ENCODE results near the gene IMP3.
A peak's percentile ranks its signal among the peaks of the same experiment; 100 is the strongest.
"Not testable (repeated sequence)": the region's sequence is repeated elsewhere in the genome, so short reads cannot be mapped to it uniquely, and the experiment has no call there.

IMP3 gene

DNA sequence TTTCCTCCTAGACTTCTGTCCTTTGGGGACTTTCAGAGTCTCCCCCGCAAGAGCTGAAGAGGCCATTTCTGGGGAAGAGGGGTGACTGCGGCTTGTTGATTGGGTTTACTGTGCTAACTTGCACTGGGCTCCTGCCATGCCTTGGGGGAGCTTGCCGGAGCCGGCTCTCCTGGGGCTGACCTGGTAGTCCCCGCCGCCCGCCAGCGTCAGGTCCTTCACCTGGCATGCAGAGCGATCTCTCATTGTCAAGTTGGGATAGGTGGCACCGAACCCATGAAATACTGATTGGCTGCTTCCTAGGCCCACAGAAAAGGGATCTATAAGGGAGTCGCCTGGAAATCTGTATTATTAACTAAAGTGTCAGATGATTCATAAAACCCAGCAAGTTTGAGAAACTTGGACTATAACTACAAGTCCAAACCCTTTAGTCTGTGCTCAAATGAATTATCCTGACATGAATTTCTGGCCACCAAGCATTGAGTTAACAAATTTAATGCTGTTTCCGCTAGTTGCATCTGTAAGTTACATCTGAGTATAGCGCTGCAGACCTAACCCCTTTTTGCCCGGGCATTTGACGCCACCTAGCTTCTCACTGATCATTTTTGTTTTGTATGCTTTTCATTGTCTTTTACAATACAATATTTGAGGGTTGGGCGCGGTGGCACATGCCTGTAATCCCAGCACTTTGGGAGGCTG lies 607 bp upstream of the IMP3 start:
- Histone ChIP-seq H3K9me3 (ENCODE audit: control insufficient read depth, insufficient read depth, low read length) (no peaks in the 10 kb centered on the region), H3K27ac (ENCODE audit: low read length) (no peak overlapping the region), H3K27me3 (ENCODE audit: control insufficient read depth, insufficient read depth, low read length) (no peaks in the 10 kb centered on the region), H3K4me3 (ENCODE audit: low read length) (peak overlapping the region; percentile 54; the same call in 1 of the 2 replicates), H3K36me3 (ENCODE audit: control insufficient read depth, insufficient read depth, low read length) (no peaks in the 10 kb centered on the region), H3K4me1 (ENCODE audit: control insufficient read depth, insufficient read depth, low read length) (0 out of 2 replicates have a peak, but pooled peaks cover 4% of the 10 kb centered on the region)
- no CpG with 5 or more reads among the region's 17 CpGs for WGBS (ENCODE audit: insufficient coverage, insufficient read length)
- DNase-seq (ENCODE audit: low read depth, low spot score) = no peak

- Histone ChIP-seq H3K27ac (ENCODE audit: low read length) (no peak overlapping the region), H3K36me3 (ENCODE audit: control insufficient read depth, insufficient read depth, low read length) (no peaks in the 10 kb centered on the region), H3K4me3 (ENCODE audit: low read length) (peak overlapping the region; percentile 93), H3K4me1 (ENCODE audit: control insufficient read depth, insufficient read depth, low read length) (peaks cover 6% of the 10 kb centered on the region; the same call in 1 of the 2 replicates), H3K27me3 (ENCODE audit: control insufficient read depth, insufficient read depth, low read length) (no peaks in the 10 kb centered on the region), H3K9me3 (ENCODE audit: control insufficient read depth, insufficient read depth, low read length) (no peaks in the 10 kb centered on the region)
- DNase-seq (ENCODE audit: low read depth, low spot score) = no peak
- WGBS (ENCODE audit: insufficient coverage, insufficient read length) = no CpG with 5 or more reads among the region's 16 CpGs
Observed at GRCh38 chr15:75639191-75639708, 774 bp downstream of the IMP3 start.

- no CpG with 5 or more reads among the region's 4 CpGs for WGBS (ENCODE audit: insufficient coverage, insufficient read length)
- H3K36me3 ChIP-seq (ENCODE audit: control insufficient read depth, insufficient read depth, low read length) = no peaks in the 10 kb centered on the region
- no peak overlapping the region for H3K27ac ChIP-seq (ENCODE audit: low read length)
- no peaks in the 10 kb centered on the region for H3K9me3 ChIP-seq (ENCODE audit: control insufficient read depth, insufficient read depth, low read length)
- H3K4me3 ChIP-seq (ENCODE audit: low read length) = no peak overlapping the region
- DNase-seq (ENCODE audit: low read depth, low spot score) = no peak
- no peaks in the 10 kb centered on the region for H3K27me3 ChIP-seq (ENCODE audit: control insufficient read depth, insufficient read depth, low read length)
- peaks cover 6% of the 10 kb centered on the region; the same call in 1 of the 2 replicates for H3K4me1 ChIP-seq (ENCODE audit: control insufficient read depth, insufficient read depth, low read length)
Observed at GRCh38 chr15:75637245-75638009, 2.6 kb downstream of the IMP3 start.

- Histone ChIP-seq H3K4me1 (ENCODE audit: control insufficient read depth, insufficient read depth, low read length) (peaks cover 6% of the 10 kb centered on the region; the same call in 1 of the 2 replicates), H3K9me3 (ENCODE audit: control insufficient read depth, insufficient read depth, low read length) (no peaks in the 10 kb centered on the region)
- DNase-seq (ENCODE audit: low read depth, low spot score) = no peak
Observed at GRCh38 chr15:75636026-75636425, 4.0 kb downstream of the IMP3 start.

GRCh38 chr15:75633922-75634321 lies 6.1 kb downstream of the IMP3 start:
- H3K4me3 ChIP-seq (ENCODE audit: low read length); H3K9me3 ChIP-seq (ENCODE audit: control insufficient read depth, insufficient read depth, low read length); H3K4me1 ChIP-seq (ENCODE audit: control insufficient read depth, insufficient read depth, low read length); H3K36me3 ChIP-seq (ENCODE audit: control insufficient read depth, insufficient read depth, low read length); H3K27ac ChIP-seq (ENCODE audit: low read length); H3K27me3 ChIP-seq (ENCODE audit: control insufficient read depth, insufficient read depth, low read length); DNase-seq (ENCODE audit: low read depth, low spot score): not testable (repeated sequence)
- WGBS (ENCODE audit: insufficient coverage, insufficient read length) = no CpG with 5 or more reads among the region's 7 CpGs

More at GRCh38 chr15:75636026-75636425, 4.0 kb downstream of the IMP3 start:
- Histone ChIP-seq H3K27ac (ENCODE audit: low read length) (no peak overlapping the region), H3K4me3 (ENCODE audit: low read length) (no peak overlapping the region), H3K27me3 (ENCODE audit: control insufficient read depth, insufficient read depth, low read length) (no peaks in the 10 kb centered on the region), H3K36me3 (ENCODE audit: control insufficient read depth, insufficient read depth, low read length) (no peaks in the 10 kb centered on the region)
- no CpG with 5 or more reads among the region's 6 CpGs for WGBS (ENCODE audit: insufficient coverage, insufficient read length)

DNA sequence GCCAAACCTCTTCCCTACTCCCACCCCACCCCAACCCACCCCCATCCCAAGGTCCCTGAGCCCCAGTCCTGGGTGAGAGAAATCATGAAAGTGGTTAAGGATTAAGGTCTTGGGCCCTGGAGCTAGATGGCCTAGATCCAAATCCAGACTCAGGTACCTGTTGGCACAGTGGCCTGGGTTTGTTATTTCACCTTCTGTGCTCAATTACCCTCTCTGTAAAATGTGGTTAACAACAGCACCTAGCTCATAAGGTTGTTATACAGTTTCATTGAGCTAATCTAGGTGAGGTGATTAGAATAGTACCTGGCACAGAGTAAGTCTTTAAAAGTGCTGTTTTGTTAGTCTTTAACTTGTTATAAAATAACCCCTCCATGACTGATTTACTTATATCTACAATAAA lies 8.1 kb downstream of the IMP3 start:
- H3K4me3 ChIP-seq (ENCODE audit: low read length) = no peak overlapping the region
- H3K36me3 ChIP-seq (ENCODE audit: control insufficient read depth, insufficient read depth, low read length) = no peaks in the 10 kb centered on the region
- no peaks in the 10 kb centered on the region for H3K27me3 ChIP-seq (ENCODE audit: control insufficient read depth, insufficient read depth, low read length)
- H3K9me3 ChIP-seq (ENCODE audit: control insufficient read depth, insufficient read depth, low read length) = no peaks in the 10 kb centered on the region
- no peak for DNase-seq (ENCODE audit: low read depth, low spot score)
- H3K4me1 ChIP-seq (ENCODE audit: control insufficient read depth, insufficient read depth, low read length) = peaks cover 2% of the 10 kb centered on the region; the same call in 1 of the 2 replicates
- no peak overlapping the region for H3K27ac ChIP-seq (ENCODE audit: low read length)

- H3K27ac ChIP-seq (ENCODE audit: low read length) = no peak within 1 kb of the TSS
- DNase-seq (ENCODE audit: low read depth, low spot score) = peak; percentile 91
- H3K36me3 ChIP-seq (ENCODE audit: control insufficient read depth, insufficient read depth, low read length) = no peaks in the 10 kb centered on the region
- no peaks in the 10 kb centered on the region for H3K4me1 ChIP-seq (ENCODE audit: control insufficient read depth, insufficient read depth, low read length)
- WGBS (ENCODE audit: insufficient coverage, insufficient read length) = no CpG with 5 or more reads among the region's 47 CpGs
- H3K27me3 ChIP-seq (ENCODE audit: control insufficient read depth, insufficient read depth, low read length) = no peaks in the 10 kb centered on the region
- no peaks in the 10 kb centered on the region for H3K9me3 ChIP-seq (ENCODE audit: control insufficient read depth, insufficient read depth, low read length)
- H3K4me3 ChIP-seq (ENCODE audit: low read length) = peak within 1 kb of the TSS; percentile 73; the same call in 1 of the 2 replicates
Observed at GRCh38 chr15:75625542-75626347, 14.3 kb downstream of the IMP3 start, which contains the start of gene SNUPN. TSS of gene SNUPN (minus strand) at chr15:75625725. CDS start at chr15:75621051, 4,674 bp downstream.

DNA sequence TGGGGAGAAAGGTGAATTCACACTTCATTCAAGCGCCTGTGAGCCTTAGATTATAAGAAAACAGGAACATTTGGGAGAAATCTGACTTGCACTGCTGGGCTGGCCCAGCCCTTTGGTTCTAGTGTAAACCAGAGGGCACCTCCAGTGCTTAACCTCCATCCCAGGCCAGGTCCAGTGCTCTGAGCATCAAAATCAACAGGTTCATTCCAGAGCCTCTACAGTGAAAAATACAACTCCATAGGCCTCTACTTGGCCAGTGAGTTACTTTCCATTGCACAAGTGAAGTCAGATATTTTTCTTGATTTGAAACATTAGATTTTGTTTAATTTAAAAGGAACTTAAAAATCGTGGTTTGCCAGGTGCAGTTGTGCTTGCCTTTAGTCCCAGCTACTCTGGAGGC lies 17.5 kb downstream of the IMP3 start:
- Histone ChIP-seq H3K36me3 (ENCODE audit: control insufficient read depth, insufficient read depth, low read length) (0 out of 2 replicates have a peak, but pooled peaks cover 3% of the 10 kb centered on the region), H3K4me3 (ENCODE audit: low read length) (no peak overlapping the region), H3K9me3 (ENCODE audit: control insufficient read depth, insufficient read depth, low read length) (no peaks in the 10 kb centered on the region), H3K27ac (ENCODE audit: low read length) (no peak overlapping the region), H3K27me3 (ENCODE audit: control insufficient read depth, insufficient read depth, low read length) (no peaks in the 10 kb centered on the region), H3K4me1 (ENCODE audit: control insufficient read depth, insufficient read depth, low read length) (no peaks in the 10 kb centered on the region)
- no CpG with 5 or more reads among the region's 2 CpGs for WGBS (ENCODE audit: insufficient coverage, insufficient read length)
- no peak for DNase-seq (ENCODE audit: low read depth, low spot score)

GRCh38 chr15:75620841-75621391 lies 19.1 kb downstream of the IMP3 start:
- H3K9me3 ChIP-seq (ENCODE audit: control insufficient read depth, insufficient read depth, low read length) = no peaks in the 10 kb centered on the region
- no peaks in the 10 kb centered on the region for H3K27me3 ChIP-seq (ENCODE audit: control insufficient read depth, insufficient read depth, low read length)
- no peak for DNase-seq (ENCODE audit: low read depth, low spot score)
- no peak overlapping the region for H3K27ac ChIP-seq (ENCODE audit: low read length)
- H3K36me3 ChIP-seq (ENCODE audit: control insufficient read depth, insufficient read depth, low read length) = peaks cover 12% of the 10 kb centered on the region; the same call in 1 of the 2 replicates
- no peak overlapping the region for H3K4me3 ChIP-seq (ENCODE audit: low read length)
- no CpG with 5 or more reads among the region's 7 CpGs for WGBS (ENCODE audit: insufficient coverage, insufficient read length)
- H3K4me1 ChIP-seq (ENCODE audit: control insufficient read depth, insufficient read depth, low read length) = no peaks in the 10 kb centered on the region

Measured in iPS DF 6.9 (cell line).